Measurements from ENCODE around the gene MTA3.

DNA sequence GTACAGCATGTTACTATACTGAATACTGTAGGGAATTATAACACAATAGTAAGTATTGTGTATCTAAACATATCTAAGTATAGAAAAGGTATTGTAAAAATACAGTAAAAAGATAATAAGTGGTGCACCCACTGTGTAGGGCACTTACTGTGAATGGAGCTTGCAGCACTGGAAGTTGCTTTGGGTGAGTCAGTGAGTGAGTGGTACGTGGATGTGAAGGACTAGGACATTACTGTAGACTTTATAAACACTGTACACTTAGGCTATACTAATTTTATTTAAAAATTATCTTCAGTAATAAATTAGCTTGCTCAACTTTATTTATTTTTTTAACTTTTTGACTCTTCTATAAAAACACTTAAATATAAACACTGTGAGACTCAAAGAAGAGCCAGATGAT lies 82.6 kb downstream of the MTA3 start:
- TF ChIP-seq CTCF (IDR thresholded peaks at IDR 0.05), result no peak
- TF ChIP-seq EP300 (IDR thresholded peaks at IDR 0.05), result no peak
- TF ChIP-seq POLR2A (IDR thresholded peaks at IDR 0.05), result no peak
